GM12878 (cell line): ENCODE measurements around the gene DHX32. TPM values are rescaled to one million over a fixed set of nuclear protein-coding genes. Genes with fewer than 3 reads are reported as not detected.

Experiments used
- IRF5 ChIP-seq: fragments of 450-650 bp; IDR thresholded peaks from 2 replicates; pipeline ENCODE4 v1.6.1; 2017; ENCODE audit warnings: borderline replicate concordance
- REST ChIP-seq: IDR thresholded peaks from 2 replicates; pipeline ENCODE4 v1.6.1; 2012; ENCODE audit warnings: mild to moderate bottlenecking, low read depth, low read length
- polyA plus RNA-seq, 11 experiments: library from polyadenylated mRNA; depleted of rRNA in 4 of 11; unstranded in 6 of 11; stranded (reverse) in 5 of 11; fragments of >200 nt; fragmentation: Nextera tagmentation in 4 of 11; fragmentation: Illumina TruSeq in 1 of 11; extraction: Ambion mirVana in 4 of 11; extraction: Trizol in 1 of 11; gene quantifications; 1 replicate in 1 of 11; 2 replicates in 10 of 11; pipeline versions ENCODE4 v1.2.1 to v1.2.3, GENCODE V29; 2011 to 2016; ENCODE audit warnings: inconsistent platforms in 2 of 11, missing spikeins in 2 of 11, low read depth in 1 of 11
- total RNA-seq, 4 experiments: library from RNA; depleted of rRNA in 3 of 4; stranded (reverse); fragments of >200 nt in 3 of 4; fragmentation: Illumina TruSeq in 1 of 4; extraction: Trizol in 1 of 4; gene quantifications; 2 replicates each; pipeline versions ENCODE4 v1.2.1 to v1.2.3, GENCODE V29; 2013 to 2021
- TF ChIP-seq, protein P1 (sequence below): IDR thresholded peaks from 2 replicates; pipeline ENCODE4 v1.6.1; 2011; ENCODE audit warnings: borderline replicate concordance, low read depth, mild to moderate bottlenecking, moderate library complexity, mixed read lengths, low read length; ENCODE audit not compliant: insufficient read depth; ENCODE audit errors: extremely low read length
- TF ChIP-seq, protein P2 (sequence below): fragments of 450-650 bp; IDR thresholded peaks from 2 replicates; pipeline ENCODE4 v1.6.1; 2017; ENCODE audit warnings: mild to moderate bottlenecking, moderate library complexity

Gene DHX32
- total and polyA plus RNA-seq, 10 of the 15 experiments (the other 5 are each of a cell fraction or from before 2014, with no cell fraction given): 5.4 to 21.0 (median 16.0) TPM

DNA sequence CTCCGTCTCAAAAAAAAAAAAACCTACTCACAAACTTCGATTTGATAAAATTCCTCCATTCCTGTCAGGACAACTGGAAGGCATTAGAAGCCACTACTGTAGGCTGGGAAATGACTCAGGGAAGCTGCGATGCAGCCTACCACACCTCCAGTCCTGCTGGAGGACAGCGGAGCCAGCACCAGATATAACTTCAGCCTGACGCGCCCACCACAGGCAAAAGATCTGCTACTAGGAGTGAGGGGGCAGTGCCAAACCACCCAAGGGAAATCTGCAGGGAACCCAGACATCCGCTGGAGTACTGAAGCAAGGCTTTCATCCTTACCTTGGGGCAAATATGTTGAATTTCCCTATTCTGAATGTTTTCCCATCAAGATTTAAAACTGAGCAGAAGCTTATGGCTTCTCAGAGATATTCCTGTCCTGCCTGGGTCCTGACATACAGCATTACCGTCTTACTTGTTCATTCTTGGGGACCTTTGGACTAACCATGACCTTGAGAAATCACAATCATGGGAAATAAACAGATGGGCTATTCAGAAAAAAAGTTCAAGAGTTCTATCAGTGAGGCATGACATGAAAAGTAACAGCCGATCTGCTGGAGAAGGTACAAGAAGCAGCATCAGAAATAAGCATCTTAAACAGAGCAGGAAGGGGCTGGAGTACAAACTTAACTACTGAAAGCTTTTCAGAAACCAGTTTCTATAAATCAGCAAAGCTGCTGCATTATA, 37.3 kb downstream of the DHX32 start (continued):
- TF ChIP-seq, protein P1, sequence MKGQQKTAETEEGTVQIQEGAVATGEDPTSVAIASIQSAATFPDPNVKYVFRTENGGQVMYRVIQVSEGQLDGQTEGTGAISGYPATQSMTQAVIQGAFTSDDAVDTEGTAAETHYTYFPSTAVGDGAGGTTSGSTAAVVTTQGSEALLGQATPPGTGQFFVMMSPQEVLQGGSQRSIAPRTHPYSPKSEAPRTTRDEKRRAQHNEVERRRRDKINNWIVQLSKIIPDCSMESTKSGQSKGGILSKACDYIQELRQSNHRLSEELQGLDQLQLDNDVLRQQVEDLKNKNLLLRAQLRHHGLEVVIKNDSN: no peak
- TF ChIP-seq IRF5 (no peak), REST (no peak)
- TF ChIP-seq, protein P2, sequence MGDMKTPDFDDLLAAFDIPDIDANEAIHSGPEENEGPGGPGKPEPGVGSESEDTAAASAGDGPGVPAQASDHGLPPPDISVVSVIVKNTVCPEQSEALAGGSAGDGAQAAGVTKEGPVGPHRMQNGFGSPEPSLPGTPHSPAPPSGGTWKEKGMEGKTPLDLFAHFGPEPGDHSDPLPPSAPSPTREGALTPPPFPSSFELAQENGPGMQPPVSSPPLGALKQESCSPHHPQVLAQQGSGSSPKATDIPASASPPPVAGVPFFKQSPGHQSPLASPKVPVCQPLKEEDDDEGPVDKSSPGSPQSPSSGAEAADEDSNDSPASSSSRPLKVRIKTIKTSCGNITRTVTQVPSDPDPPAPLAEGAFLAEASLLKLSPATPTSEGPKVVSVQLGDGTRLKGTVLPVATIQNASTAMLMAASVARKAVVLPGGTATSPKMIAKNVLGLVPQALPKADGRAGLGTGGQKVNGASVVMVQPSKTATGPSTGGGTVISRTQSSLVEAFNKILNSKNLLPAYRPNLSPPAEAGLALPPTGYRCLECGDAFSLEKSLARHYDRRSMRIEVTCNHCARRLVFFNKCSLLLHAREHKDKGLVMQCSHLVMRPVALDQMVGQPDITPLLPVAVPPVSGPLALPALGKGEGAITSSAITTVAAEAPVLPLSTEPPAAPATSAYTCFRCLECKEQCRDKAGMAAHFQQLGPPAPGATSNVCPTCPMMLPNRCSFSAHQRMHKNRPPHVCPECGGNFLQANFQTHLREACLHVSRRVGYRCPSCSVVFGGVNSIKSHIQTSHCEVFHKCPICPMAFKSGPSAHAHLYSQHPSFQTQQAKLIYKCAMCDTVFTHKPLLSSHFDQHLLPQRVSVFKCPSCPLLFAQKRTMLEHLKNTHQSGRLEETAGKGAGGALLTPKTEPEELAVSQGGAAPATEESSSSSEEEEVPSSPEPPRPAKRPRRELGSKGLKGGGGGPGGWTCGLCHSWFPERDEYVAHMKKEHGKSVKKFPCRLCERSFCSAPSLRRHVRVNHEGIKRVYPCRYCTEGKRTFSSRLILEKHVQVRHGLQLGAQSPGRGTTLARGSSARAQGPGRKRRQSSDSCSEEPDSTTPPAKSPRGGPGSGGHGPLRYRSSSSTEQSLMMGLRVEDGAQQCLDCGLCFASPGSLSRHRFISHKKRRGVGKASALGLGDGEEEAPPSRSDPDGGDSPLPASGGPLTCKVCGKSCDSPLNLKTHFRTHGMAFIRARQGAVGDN: no peak
